HG03135 (cell line): ENCODE data around the gene AGPAT1.
"Not testable (repeated sequence)": the region's sequence is repeated elsewhere in the genome, so short reads cannot be mapped to it uniquely, and the experiment has no call there.

Experiments
- ATAC-seq: cut with Tn5 transposase; IDR thresholded peaks from one replicate; pipeline ENCODE4 v1.9.1; 2021; ENCODE audit warnings: mild to moderate bottlenecking, moderate library complexity; ENCODE audit not compliant: unreplicated experiment

AGPAT1 gene

GRCh38 chr6:32187725-32188380, 12.0 kb upstream of the AGPAT1 start:
- not testable (repeated sequence) for ATAC-seq

GRCh38 chr6:32187009-32187709, 11.3 kb upstream of the AGPAT1 start:
- ATAC-seq = no peak

- not testable (repeated sequence) for ATAC-seq
Observed at GRCh38 chr6:32186151-32186840, 10.4 kb upstream of the AGPAT1 start.

GRCh38 chr6:32185681-32186131, 9.8 kb upstream of the AGPAT1 start:
- ATAC-seq = not testable (repeated sequence)

- no peak for ATAC-seq
Observed at GRCh38 chr6:32184084-32184640, 8.3 kb upstream of the AGPAT1 start, which contains the start of gene AGER. Gene AGER (minus strand): TSS chr6:32184253. CDS start chr6:32184222, 31 bp downstream.

GRCh38 chr6:32183483-32184083, 7.7 kb upstream of the AGPAT1 start:
- ATAC-seq = no peak

GRCh38 chr6:32183030-32183429, 7.1 kb upstream of the AGPAT1 start:
- no peak for ATAC-seq

GRCh38 chr6:32182555-32182981, 6.7 kb upstream of the AGPAT1 start:
- no peak for ATAC-seq

- no peak for ATAC-seq
Observed at GRCh38 chr6:32181915-32182529, 6.1 kb upstream of the AGPAT1 start.

GRCh38 chr6:32181148-32181702, 5.3 kb upstream of the AGPAT1 start:
- ATAC-seq = no peak

GRCh38 chr6:32179766-32180405, 4.0 kb upstream of the AGPAT1 start:
- no peak for ATAC-seq

- no peak for ATAC-seq
Observed at GRCh38 chr6:32178547-32179440, 2.9 kb upstream of the AGPAT1 start.

GRCh38 chr6:32177788-32178546, 2.1 kb upstream of the AGPAT1 start, which contains the start of gene RNF5:
Gene RNF5 (plus strand): TSS chr6:32178405. CDS start chr6:32178512, 107 bp downstream.
- peak; percentile 76 for ATAC-seq

GRCh38 chr6:32177183-32177787, 1.4 kb upstream of the AGPAT1 start:
- ATAC-seq = no peak

- no peak for ATAC-seq
Observed at GRCh38 chr6:32176476-32177182, 745 bp upstream of the AGPAT1 start.

- ATAC-seq = no peak
Observed at GRCh38 chr6:32175322-32175710, 568 bp downstream of the AGPAT1 start.

GRCh38 chr6:32174416-32174815, 1.5 kb downstream of the AGPAT1 start:
- no peak for ATAC-seq
